GM19099 (cell line): Measurements from ENCODE around the gene GHITM.

Source experiments
- POLR2A ChIP-seq: IDR thresholded peaks from 3 replicates; pipeline ENCODE4 v1.6.1; 2011; ENCODE audit warnings: low read depth; ENCODE audit not compliant: insufficient read length; ENCODE audit errors: extremely low read depth

GHITM gene

GRCh38 chr10:84138478-84139125 lies 707 bp upstream of the GHITM start:
- no peak for TF ChIP-seq POLR2A

- no peak for TF ChIP-seq POLR2A
These were observed 699 bp downstream of the GHITM start for GRCh38 chr10:84140036-84140379.

GRCh38 chr10:84147347-84147746 lies 8.0 kb downstream of the GHITM start:
- no peak for TF ChIP-seq POLR2A

GRCh38 chr10:84149854-84150253 lies 10.5 kb downstream of the GHITM start:
- no peak for TF ChIP-seq POLR2A

GRCh38 chr10:84152769-84153168 lies 13.5 kb downstream of the GHITM start:
- no peak for TF ChIP-seq POLR2A

GRCh38 chr10:84155521-84155920 lies 16.2 kb downstream of the GHITM start:
- TF ChIP-seq POLR2A = no peak

- no peak for TF ChIP-seq POLR2A
These were observed 16.7 kb downstream of the GHITM start for GRCh38 chr10:84156009-84156408.

- TF ChIP-seq POLR2A = no peak
These were observed 17.5 kb downstream of the GHITM start for GRCh38 chr10:84156768-84157167.

- TF ChIP-seq POLR2A = no peak
These were observed 18.8 kb downstream of the GHITM start for GRCh38 chr10:84158061-84158460.

- no peak for TF ChIP-seq POLR2A
These were observed 19.2 kb downstream of the GHITM start for GRCh38 chr10:84158550-84158949.

GRCh38 chr10:84159076-84159685 lies 19.9 kb downstream of the GHITM start:
- TF ChIP-seq POLR2A = no peak

- TF ChIP-seq POLR2A = no peak
These were observed 21.5 kb downstream of the GHITM start for GRCh38 chr10:84160663-84161362.

GRCh38 chr10:84163996-84164395 lies 24.7 kb downstream of the GHITM start:
- no peak for TF ChIP-seq POLR2A

GRCh38 chr10:84164442-84164841 lies 25.1 kb downstream of the GHITM start:
- TF ChIP-seq POLR2A = no peak

- no peak for TF ChIP-seq POLR2A
These were observed 27.4 kb downstream of the GHITM start for GRCh38 chr10:84166620-84167288.
